Smooth muscle cell (in vitro differentiated cells): ENCODE results near the gene SAMHD1. TPM values are rescaled to one million over a fixed set of nuclear protein-coding genes. Genes with fewer than 3 reads are reported as not detected.
"Not testable (repeated sequence)": the region's sequence is repeated elsewhere in the genome, so short reads cannot be mapped to it uniquely, and the experiment has no call there.

Experiments used
- DNase-seq: peaks from one replicate; lab custom pipeline; 2025; ENCODE audit not compliant: unreplicated experiment; lab: John Stamatoyannopoulos, UW
- H2AFZ ChIP-seq: fragments of 200-600 bp; sonication (generic); 2 replicates; pipeline ENCODE4 v1.6.0; 2016; ENCODE audit warnings: antibody characterized with exemption, low read depth, mild to moderate bottlenecking
- H3F3A ChIP-seq: fragments of 200-600 bp; sonication (generic); 2 replicates; pipeline ENCODE4 v1.6.0; 2017; ENCODE audit warnings: antibody characterized with exemption, low read depth
- H3K27ac ChIP-seq: fragments of 200-600 bp; sonication (generic); 2 replicates; pipeline ENCODE4 v1.5.1; 2016; ENCODE audit warnings: low read depth, mild to moderate bottlenecking
- H3K27me3 ChIP-seq: fragments of 200-600 bp; sonication (generic); 2 replicates; pipeline ENCODE4 v1.6.1; 2016; ENCODE audit warnings: low read depth, mild to moderate bottlenecking
- H3K36me3 ChIP-seq: fragments of 200-600 bp; sonication (generic); 2 replicates; pipeline ENCODE4 v1.5.1; 2016; ENCODE audit warnings: low read depth
- H3K4me1 ChIP-seq: fragments of 200-600 bp; sonication (generic); 2 replicates; pipeline ENCODE4 v1.5.1; 2016; ENCODE audit warnings: low read depth
- H3K4me2 ChIP-seq: fragments of 200-600 bp; sonication (generic); 2 replicates; pipeline ENCODE4 v1.6.0; 2016; ENCODE audit warnings: mild to moderate bottlenecking
- H3K4me3 ChIP-seq: fragments of 200-600 bp; sonication (generic); 2 replicates; pipeline ENCODE4 v1.5.1; 2016; ENCODE audit warnings: mild to moderate bottlenecking
- H3K79me2 ChIP-seq: fragments of 200-600 bp; sonication (generic); 2 replicates; pipeline ENCODE4 v1.6.0; 2016; ENCODE audit warnings: low read depth, mild to moderate bottlenecking
- H3K9ac ChIP-seq: fragments of 200-600 bp; sonication (generic); 2 replicates; pipeline ENCODE4 v1.6.0; 2016; ENCODE audit warnings: low read depth
- H3K9me3 ChIP-seq: fragments of 200-600 bp; sonication (generic); replicated peaks from 2 replicates; pipeline ENCODE4 v1.5.1; 2016; ENCODE audit warnings: low read depth
- H4K20me1 ChIP-seq: fragments of 200-600 bp; sonication (generic); 2 replicates; pipeline ENCODE4 v1.6.0; 2016; ENCODE audit warnings: low read depth
- whole genome bisulfite sequencing: methylation state at CpG from one replicate; pipeline ENCODE4 v1.1.7; 2016; ENCODE audit warnings: low lambda C conversion rate; 5-methylcytosine and 5-hydroxymethylcytosine counted together
- polyA plus RNA-seq: library from polyadenylated mRNA; unstranded; fragments of >200 nt; fragmentation: Nextera tagmentation; extraction: Ambion mirVana; gene quantifications from 2 replicates; pipeline ENCODE4 v1.2.1, GENCODE V29; 2016
- total RNA-seq: library from RNA; depleted of rRNA; stranded (reverse); fragments of >200 nt; gene quantifications from 2 replicates; pipeline ENCODE4 v1.2.3, GENCODE V29; 2014
- TF ChIP-seq, protein P1 (sequence below): fragments of 200-600 bp; sonication (generic); IDR thresholded peaks from 2 replicates; pipeline ENCODE4 v1.5.1; 2017; ENCODE audit warnings: borderline replicate concordance, mild to moderate bottlenecking, antibody characterized with exemption; ENCODE audit not compliant: insufficient read depth, poor library complexity, severe bottlenecking

SAMHD1 gene
- total and polyA plus RNA-seq, 2 experiments from 2014 or later, result 2.1 to 4.6 TPM

DNA sequence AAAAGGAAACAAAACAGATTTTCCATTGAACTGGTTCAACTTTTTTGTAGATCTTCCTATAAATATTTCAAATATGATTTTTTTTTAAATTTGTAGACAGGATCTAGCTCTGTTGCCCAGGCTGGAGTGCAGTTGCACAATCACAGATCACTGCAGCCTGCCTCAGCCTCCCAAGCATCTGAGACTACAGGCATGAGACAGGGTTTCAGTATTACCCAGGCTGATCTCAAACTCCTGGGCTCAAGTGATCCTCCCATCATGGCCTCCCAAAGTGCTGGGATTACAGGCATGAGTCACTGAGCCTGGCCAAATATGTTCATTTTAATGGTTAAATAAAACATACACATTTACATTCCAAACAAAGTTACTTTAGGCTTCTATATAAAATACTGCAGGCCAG is 33.6 kb downstream of the SAMHD1 start:
- H3K4me1 ChIP-seq, result no peaks in the 10 kb centered on the region
- no peak overlapping the region for H3K9ac ChIP-seq
- TF ChIP-seq, protein P1, sequence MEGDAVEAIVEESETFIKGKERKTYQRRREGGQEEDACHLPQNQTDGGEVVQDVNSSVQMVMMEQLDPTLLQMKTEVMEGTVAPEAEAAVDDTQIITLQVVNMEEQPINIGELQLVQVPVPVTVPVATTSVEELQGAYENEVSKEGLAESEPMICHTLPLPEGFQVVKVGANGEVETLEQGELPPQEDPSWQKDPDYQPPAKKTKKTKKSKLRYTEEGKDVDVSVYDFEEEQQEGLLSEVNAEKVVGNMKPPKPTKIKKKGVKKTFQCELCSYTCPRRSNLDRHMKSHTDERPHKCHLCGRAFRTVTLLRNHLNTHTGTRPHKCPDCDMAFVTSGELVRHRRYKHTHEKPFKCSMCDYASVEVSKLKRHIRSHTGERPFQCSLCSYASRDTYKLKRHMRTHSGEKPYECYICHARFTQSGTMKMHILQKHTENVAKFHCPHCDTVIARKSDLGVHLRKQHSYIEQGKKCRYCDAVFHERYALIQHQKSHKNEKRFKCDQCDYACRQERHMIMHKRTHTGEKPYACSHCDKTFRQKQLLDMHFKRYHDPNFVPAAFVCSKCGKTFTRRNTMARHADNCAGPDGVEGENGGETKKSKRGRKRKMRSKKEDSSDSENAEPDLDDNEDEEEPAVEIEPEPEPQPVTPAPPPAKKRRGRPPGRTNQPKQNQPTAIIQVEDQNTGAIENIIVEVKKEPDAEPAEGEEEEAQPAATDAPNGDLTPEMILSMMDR, result no peak
- H4K20me1 ChIP-seq, result no peaks in the 10 kb centered on the region
- DNase-seq, result no peak
- H3K27ac ChIP-seq, result no peak overlapping the region
- no peak overlapping the region for H2AFZ ChIP-seq
- H3K36me3 ChIP-seq, result no peaks in the 10 kb centered on the region
- H3K4me3 ChIP-seq, result no peak overlapping the region
- no peaks in the 10 kb centered on the region for H3K9me3 ChIP-seq
- H3K4me2 ChIP-seq, result no peak overlapping the region
- no peaks in the 10 kb centered on the region for H3K79me2 ChIP-seq
- no peaks in the 10 kb centered on the region for H3F3A ChIP-seq
- H3K27me3 ChIP-seq, result no peaks in the 10 kb centered on the region

DNA sequence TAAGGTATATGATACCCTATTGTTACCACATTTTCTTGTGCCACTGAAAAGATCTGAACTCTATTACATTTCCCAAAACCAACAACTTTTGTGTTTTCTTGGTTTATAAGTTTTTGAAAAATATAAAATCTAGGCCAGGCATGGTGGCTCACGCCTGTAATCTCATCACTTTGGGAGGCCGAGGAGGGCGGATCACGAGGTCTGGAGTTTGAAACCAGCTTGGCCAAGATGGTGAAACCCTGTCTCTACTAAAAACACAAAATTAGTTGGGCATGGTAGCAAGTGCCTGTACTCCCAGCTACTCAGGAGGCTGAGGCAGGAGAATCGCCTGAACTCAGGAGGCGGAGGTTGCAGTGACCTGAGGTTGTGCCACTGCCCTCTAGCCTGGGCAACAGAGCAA is 34.3 kb downstream of the SAMHD1 start:
- Histone ChIP-seq H3K27ac (no peak overlapping the region), H3K79me2 (no peaks in the 10 kb centered on the region), H3K36me3 (no peaks in the 10 kb centered on the region), H3K4me3 (no peak overlapping the region), H3K4me2 (no peak overlapping the region), H3K9ac (no peak overlapping the region), H4K20me1 (no peaks in the 10 kb centered on the region), H3K9me3 (no peaks in the 10 kb centered on the region), H3K27me3 (no peaks in the 10 kb centered on the region), H3K4me1 (no peaks in the 10 kb centered on the region), H2AFZ (no peak overlapping the region), H3F3A (no peaks in the 10 kb centered on the region)
- 95% methylated on average over 6 of the region's 6 CpGs for WGBS
- TF ChIP-seq, protein P1, result no peak
- no peak for DNase-seq

DNA sequence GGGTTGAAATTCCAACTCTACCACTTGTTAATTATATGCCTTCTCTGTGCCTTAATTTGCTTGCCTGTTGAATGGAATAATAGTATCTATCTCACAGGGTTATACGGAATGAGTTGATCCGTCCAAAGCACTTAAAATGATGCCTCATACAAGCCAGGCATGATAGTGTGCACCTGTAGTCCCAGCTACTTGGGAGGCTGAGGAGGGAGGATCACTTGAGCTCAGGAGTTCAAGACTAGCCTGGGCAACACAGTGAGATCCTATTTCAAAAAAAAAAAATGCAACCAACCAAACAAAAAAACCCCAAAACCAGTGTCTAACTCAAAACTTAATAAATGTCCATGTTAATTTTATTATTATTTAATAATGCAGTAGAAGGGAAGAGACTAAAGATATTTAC is 35.3 kb downstream of the SAMHD1 start:
- Histone ChIP-seq H3K4me1 (no peaks in the 10 kb centered on the region), H3K9me3 (no peaks in the 10 kb centered on the region)

DNA sequence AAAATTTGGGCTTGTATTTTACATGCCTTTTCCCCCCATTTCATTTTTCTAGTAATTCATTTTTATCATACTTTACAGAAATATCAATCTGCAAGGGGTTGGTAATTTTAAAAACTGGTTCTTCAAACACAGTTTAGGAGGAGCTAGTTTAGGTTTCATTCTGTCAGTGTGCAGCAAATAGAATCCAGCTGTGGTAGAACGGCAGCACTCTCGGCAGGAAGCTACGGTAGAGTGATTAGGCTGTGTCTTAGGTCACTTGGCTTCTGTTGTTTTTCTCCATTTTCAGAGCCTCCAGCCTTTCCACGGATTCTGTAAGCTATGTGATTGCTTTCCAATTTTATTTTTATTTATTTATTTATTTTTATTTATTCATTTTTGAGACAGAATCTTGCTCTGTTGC is 42.9 kb downstream of the SAMHD1 start:
- Histone ChIP-seq H3K27ac (no peak overlapping the region), H3F3A (no peaks in the 10 kb centered on the region), H2AFZ (no peak overlapping the region), H3K4me1 (no peaks in the 10 kb centered on the region), H3K4me3 (no peak overlapping the region), H4K20me1 (no peaks in the 10 kb centered on the region), H3K27me3 (no peaks in the 10 kb centered on the region), H3K9me3 (no peaks in the 10 kb centered on the region), H3K79me2 (no peaks in the 10 kb centered on the region), H3K36me3 (no peaks in the 10 kb centered on the region), H3K9ac (no peak overlapping the region), H3K4me2 (no peak overlapping the region)
- DNase-seq, result no peak
- TF ChIP-seq, protein P1, result no peak
- 73% methylated on average over 4 of the region's 4 CpGs for WGBS

More for the DNA sequence above, 35.3 kb downstream of the SAMHD1 start:
- no peak overlapping the region for H2AFZ ChIP-seq
- H3K4me2 ChIP-seq, result no peak overlapping the region
- no peak for DNase-seq
- no peaks in the 10 kb centered on the region for H3K79me2 ChIP-seq
- no peaks in the 10 kb centered on the region for H3K36me3 ChIP-seq
- H3K27me3 ChIP-seq, result no peaks in the 10 kb centered on the region
- no peaks in the 10 kb centered on the region for H4K20me1 ChIP-seq
- no peaks in the 10 kb centered on the region for H3F3A ChIP-seq
- H3K9ac ChIP-seq, result no peak overlapping the region
- 89% methylated on average over 2 of the region's 2 CpGs for WGBS
- TF ChIP-seq, protein P1, result no peak
- no peak overlapping the region for H3K4me3 ChIP-seq
- no peak overlapping the region for H3K27ac ChIP-seq

DNA sequence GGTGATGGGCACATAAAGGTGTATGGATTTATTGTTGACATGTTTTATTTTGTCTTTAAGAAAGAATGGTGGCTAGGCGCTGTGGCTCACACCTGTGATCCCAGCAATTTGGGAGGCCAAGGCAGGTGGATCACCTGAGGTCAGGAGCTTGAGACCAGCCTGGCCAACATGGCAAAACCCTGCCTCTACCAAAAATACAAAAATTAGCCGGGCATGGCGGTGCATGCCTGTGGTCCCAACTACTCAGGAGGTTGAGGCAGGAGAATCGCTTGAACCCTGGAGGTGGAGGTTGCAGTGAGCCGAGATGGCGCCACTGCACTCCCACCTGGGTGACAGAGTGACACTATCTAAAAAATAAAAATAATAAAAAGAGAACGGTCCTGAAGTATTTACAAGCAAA is 45.4 kb downstream of the SAMHD1 start:
- H3K4me3 ChIP-seq, H3K9me3 ChIP-seq, H3K36me3 ChIP-seq, H3F3A ChIP-seq, H3K4me2 ChIP-seq, DNase-seq, H3K27ac ChIP-seq, H3K27me3 ChIP-seq, H3K4me1 ChIP-seq, H4K20me1 ChIP-seq, H3K9ac ChIP-seq, H3K79me2 ChIP-seq, H2AFZ ChIP-seq: not testable (repeated sequence)
- 95% methylated on average over 7 of the region's 7 CpGs for WGBS

DNA sequence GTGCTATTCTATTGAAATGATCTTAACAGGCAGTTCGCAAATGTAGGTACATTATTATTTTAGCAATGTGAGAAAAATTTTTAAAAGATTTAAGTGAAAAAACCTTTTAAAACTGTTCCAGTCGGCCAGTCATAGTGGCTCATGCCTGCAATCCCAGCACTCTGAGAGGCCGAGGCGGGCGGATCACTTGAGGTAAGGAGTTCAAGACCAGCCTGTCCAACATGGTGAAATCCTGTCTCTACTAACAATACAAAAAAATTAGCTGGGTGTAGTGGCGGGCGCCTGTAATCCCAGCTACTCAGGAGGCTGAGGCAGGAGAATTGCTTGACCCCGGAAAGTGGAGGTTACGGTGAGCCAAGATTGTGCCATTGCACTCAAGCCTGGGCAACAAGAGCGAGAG is 45.9 kb downstream of the SAMHD1 start:
- not testable (repeated sequence) for H2AFZ ChIP-seq, H3K27ac ChIP-seq, DNase-seq, H3K36me3 ChIP-seq, H3K79me2 ChIP-seq, H3F3A ChIP-seq, H4K20me1 ChIP-seq, H3K4me3 ChIP-seq, H3K4me2 ChIP-seq, H3K27me3 ChIP-seq, H3K4me1 ChIP-seq, H3K9ac ChIP-seq, H3K9me3 ChIP-seq
- WGBS, result 95% methylated on average over 10 of the region's 10 CpGs
